K562 (cell line): ENCODE data around the gene FAM89B. TPM values are rescaled to one million over a fixed set of nuclear protein-coding genes. Genes with fewer than 3 reads are reported as not detected.

Experiments
- ATAC-seq: fragments of 200-7000 bp; cut with Tn5 transposase; 3 replicates; pipeline ENCODE4 v1.9.1; 2020; ENCODE audit warnings: moderate library complexity
- BruUV-seq: library from RNA; stranded (reverse); fragments of 400-500 nt; replicated peaks from 2 replicates; lab custom pipeline; 2021; lab: Mats Ljungman, UMichigan
- CTCF ChIA-PET: fragments of 300-600 bp; formaldehyde crosslinking; extraction: SDS; loops from one replicate; lab custom pipeline; 2021; ENCODE audit warnings: low intra/inter-chr PET ratio; lab: Yijun Ruan, JAX
- POLR2A ChIA-PET: fragments of 300-600, 350-650 bp; sonication (Branson Sonifier 250); formaldehyde crosslinking; extraction: SDS; loops from one replicate; lab custom pipeline; 2021; ENCODE audit warnings: antibody characterized with exemption, inconsistent platforms; lab: Yijun Ruan, JAX
- DNase-seq, 4 experiments: peaks; one replicate each; pipeline versions ENCODE4 v3.0.0 to v3.0.0-alpha.2; 2011 to 2018; ENCODE audit warnings: low spot score in 3 of 4, mixed read lengths in 3 of 4; ENCODE audit errors: extremely low read depth in 1 of 4
- FAIRE-seq: peaks from 2 replicates; lab custom pipeline; 2011; peaks lifted over from hg19 to GRCh38; lab: Jason Lieb, UNC
- H2AFZ ChIP-seq: 2 replicates; pipeline ENCODE4 v1.6.0; 2011; ENCODE audit warnings: low read depth, low read length, control low read depth, inconsistent platforms
- H3K27ac ChIP-seq: fragments of 200-600 bp; 3 replicates; pipeline ENCODE4 v1.8.0; 2011; ENCODE audit warnings: low read depth, mild to moderate bottlenecking, control low read depth, inconsistent platforms, low read length, moderate library complexity, mixed read lengths; ENCODE audit errors: extremely low read depth
- H3K27me3 ChIP-seq, 2 experiments: fragments of 300-600 bp in 1 of 2; 2 replicates in 1 of 2; 3 replicates in 1 of 2; pipeline versions ENCODE4 v1.6.0 to v1.8.0; 2011; ENCODE audit warnings: inconsistent platforms in 2 of 2, low read length in 2 of 2, mild to moderate bottlenecking in 1 of 2, mixed read lengths in 1 of 2, moderate library complexity in 1 of 2; ENCODE audit not compliant: control insufficient read depth in 2 of 2, insufficient read depth in 2 of 2
- H3K36me3 ChIP-seq: fragments of 300-600 bp; 3 replicates; pipeline ENCODE4 v1.8.0; 2011; ENCODE audit warnings: mild to moderate bottlenecking, low read length, inconsistent platforms; ENCODE audit not compliant: control insufficient read depth, insufficient read depth
- H3K4me1 ChIP-seq, 2 experiments: fragments of 200-600 bp in 1 of 2; replicated peaks in 1 of 2; 2 replicates in 1 of 2; 3 replicates in 1 of 2; pipeline versions ENCODE4 v1.5.1 to v1.8.0; 2011; ENCODE audit warnings: inconsistent platforms in 2 of 2, low read length in 2 of 2, mild to moderate bottlenecking in 1 of 2, mixed read lengths in 1 of 2, moderate library complexity in 1 of 2; ENCODE audit not compliant: control insufficient read depth in 2 of 2, insufficient read depth in 2 of 2
- H3K4me2 ChIP-seq: 2 replicates; pipeline ENCODE4 v1.6.1; 2011; ENCODE audit warnings: low read length, control low read depth, inconsistent platforms, mixed read lengths; ENCODE audit not compliant: insufficient read depth
- H3K4me3 ChIP-seq: fragments of 200-600 bp; sonication (generic), shearing (Covaris generic); 2 replicates; pipeline ENCODE4 v1.5.1; 2016; ENCODE audit warnings: control low read depth, inconsistent platforms
- H3K79me2 ChIP-seq: fragments of 200-600 bp; 3 replicates; pipeline ENCODE4 v1.8.0; 2011; ENCODE audit warnings: low read length, inconsistent platforms; ENCODE audit not compliant: control insufficient read depth, insufficient read depth
- H3K9ac ChIP-seq, 2 experiments: 2 replicates each; pipeline versions ENCODE4 v1.6.0 to v1.6.1; 2011; ENCODE audit warnings: low read depth in 2 of 2, low read length in 2 of 2, control low read depth in 1 of 2, inconsistent platforms in 1 of 2, mild to moderate bottlenecking in 1 of 2, mixed read lengths in 1 of 2; ENCODE audit not compliant: insufficient read depth in 1 of 2
- H3K9me1 ChIP-seq: one replicate; pipeline ENCODE4 v1.6.0; 2011; ENCODE audit warnings: inconsistent platforms, mild to moderate bottlenecking, low read length, moderate library complexity; ENCODE audit not compliant: control insufficient read depth, insufficient read depth
- H3K9me3 ChIP-seq: replicated peaks from 2 replicates; pipeline ENCODE4 v1.5.1; 2011; ENCODE audit warnings: low read depth, low read length, inconsistent platforms; ENCODE audit not compliant: control insufficient read depth, insufficient read depth
- H4K20me1 ChIP-seq: replicated peaks from 2 replicates; pipeline ENCODE4 v1.6.1; 2011; ENCODE audit warnings: low read length, inconsistent platforms, mixed read lengths; ENCODE audit not compliant: control insufficient read depth, insufficient read depth
- ASH1L ChIP-seq: fragments of 450-650 bp; IDR thresholded peaks from 2 replicates; pipeline ENCODE4 v1.6.1; 2018; ENCODE audit warnings: borderline replicate concordance, mild to moderate bottlenecking, low read depth; ENCODE audit not compliant: partially characterized antibody
- ATF2 ChIP-seq: sonication (generic); formaldehyde crosslinking; IDR thresholded peaks from 2 replicates; pipeline ENCODE4 v1.8.1; 2022; ENCODE audit warnings: missing genetic modification reagents
- ATF3 ChIP-seq, 2 experiments: fragments of 450-650 bp in 1 of 2; sonication (generic) in 1 of 2; formaldehyde crosslinking in 1 of 2; IDR thresholded peaks in 1 of 2; conservative IDR thresholded peaks in 1 of 2; 2 replicates each; pipeline versions ENCODE4 v1.6.1 to v1.8.1; 2016 to 2023; ENCODE audit warnings: mild to moderate bottlenecking in 2 of 2, moderate library complexity in 2 of 2, inconsistent platforms in 1 of 2, missing genetic modification reagents in 1 of 2
- CREB1 ChIP-seq, 2 experiments: sonication (generic) in 1 of 2; formaldehyde crosslinking in 1 of 2; IDR thresholded peaks; 2 replicates each; pipeline versions ENCODE4 v1.6.1 to v1.8.0; 2012 to 2022; ENCODE audit warnings: inconsistent platforms in 1 of 2, mild to moderate bottlenecking in 1 of 2, missing genetic modification reagents in 1 of 2, moderate library complexity in 1 of 2
- EP400 ChIP-seq: fragments of 450-650 bp; IDR thresholded peaks from 2 replicates; pipeline ENCODE4 v1.6.1; 2017; ENCODE audit warnings: antibody characterized with exemption, mild to moderate bottlenecking, moderate library complexity
- GABPB2 ChIP-seq: fragments of 250-450 bp; sonication (Bioruptor Pico); conservative IDR thresholded peaks from 2 replicates; pipeline ENCODE4 v1.5.1; 2021; ENCODE audit warnings: mild to moderate bottlenecking
- MLLT1 ChIP-seq, 2 experiments: fragments of 450-650 bp; IDR thresholded peaks; 2 replicates each; pipeline ENCODE4 v1.6.1; 2016
- MTA1 ChIP-seq: fragments of 450-650 bp; IDR thresholded peaks from 2 replicates; pipeline ENCODE4 v1.6.1; 2017; ENCODE audit warnings: borderline replicate concordance
- NR2C1 ChIP-seq, 2 experiments: fragments of 450-650 bp; IDR thresholded peaks; 2 replicates each; pipeline ENCODE4 v1.6.1; 2017; ENCODE audit warnings: mild to moderate bottlenecking in 2 of 2, antibody characterized with exemption in 1 of 2, inconsistent platforms in 1 of 2, missing compliant biosample characterization in 1 of 2, missing genetic modification characterization in 1 of 2
- PHB ChIP-seq: fragments of 250-450 bp; sonication (Bioruptor Pico); IDR thresholded peaks from 2 replicates; pipeline ENCODE4 v1.5.0; 2021
- SMAD4 ChIP-seq: fragments of 250-450 bp; sonication (Bioruptor Pico); conservative IDR thresholded peaks from 2 replicates; pipeline ENCODE4 v1.8.0; 2021; ENCODE audit warnings: inconsistent platforms, mild to moderate bottlenecking, moderate library complexity
- SRF ChIP-seq, 2 experiments: fragments of 250-450, 450-650 bp in 1 of 2; sonication (Bioruptor Pico) in 1 of 2; sonication (generic) in 1 of 2; formaldehyde crosslinking; IDR thresholded peaks; 2 replicates each; pipeline versions ENCODE4 v1.5.0 to v1.5.1; 2020 to 2022; ENCODE audit warnings: mild to moderate bottlenecking in 1 of 2, missing genetic modification reagents in 1 of 2
- STAT5B ChIP-seq: fragments of 250-450 bp; sonication (Bioruptor Pico); IDR thresholded peaks from 2 replicates; pipeline ENCODE4 v1.8.0; 2021; ENCODE audit warnings: mild to moderate bottlenecking, inconsistent platforms
- SUPT5H ChIP-seq: fragments of 450-650 bp; IDR thresholded peaks from 2 replicates; pipeline ENCODE4 v1.6.1; 2016
- TAL1 ChIP-seq: fragments of 450-650 bp; IDR thresholded peaks from 2 replicates; pipeline ENCODE4 v1.6.1; 2016; ENCODE audit warnings: mild to moderate bottlenecking
- ZBTB7A ChIP-seq: IDR thresholded peaks from 2 replicates; pipeline ENCODE4 v1.6.1; 2011; ENCODE audit warnings: low read depth, mild to moderate bottlenecking, low read length, moderate library complexity, borderline replicate concordance; ENCODE audit not compliant: control insufficient read depth
- ZNF263 ChIP-seq: sonication (generic); formaldehyde crosslinking; IDR thresholded peaks from 2 replicates; pipeline ENCODE4 v1.8.0; 2022; ENCODE audit warnings: mild to moderate bottlenecking, missing genetic modification reagents, borderline replicate concordance
- WGBS: fragments of 100-300 bp; shearing (Covaris generic); methylation state at CpG from one replicate; pipeline ENCODE4 v1.1.6; 2016; ENCODE audit warnings: low coverage, mixed read lengths; ENCODE audit not compliant: insufficient coverage; ENCODE audit errors: missing lambda C conversion rate; 5-methylcytosine and 5-hydroxymethylcytosine counted together
- in situ Hi-C: fragments of 300-500 bp; cut with MboI; formaldehyde crosslinking; loops from 4 replicates; pipeline ENCODE4 v1.15.0; 2018; ENCODE audit warnings: inconsistent platforms, mixed read lengths
- intact Hi-C: fragments of 100-400 bp; cut with micrococcal nuclease; formaldehyde crosslinking; loops from 2 replicates; pipeline ENCODE4 v1.14.2; 2022
- polyA plus RNA-seq, 8 experiments: library from polyadenylated mRNA; depleted of rRNA in 4 of 8; stranded (reverse) in 5 of 8; unstranded in 3 of 8; fragments of >200 nt; fragmentation: Nextera tagmentation in 2 of 8; fragmentation: Illumina TruSeq in 1 of 8; extraction: Ambion mirVana in 2 of 8; extraction: Trizol in 1 of 8; gene quantifications; 2 replicates each; pipeline versions ENCODE4 v1.2.1 to v1.2.3, GENCODE V29; 2011 to 2014; ENCODE audit warnings: inconsistent platforms in 1 of 8, missing spikeins in 1 of 8
- total RNA-seq, 7 experiments: library from RNA; depleted of rRNA in 6 of 7; stranded (reverse); fragments of >200 nt in 6 of 7; fragmentation: Illumina TruSeq in 2 of 7; extraction: Trizol in 2 of 7; gene quantifications; 2 replicates each; pipeline versions ENCODE4 v1.2.1 to v1.2.3, GENCODE V29; 2011 to 2021; ENCODE audit warnings: low replicate concordance in 1 of 7

The FAM89B gene
- total and polyA plus RNA-seq, 9 of the 15 experiments (the other 6 are each of a cell fraction or from before 2014, with no cell fraction given), result 0.32 to 27.6 (median 11.9) TPM

- ChIA-PET CTCF (no interaction called here), POLR2A (interaction anchor here (0.6 to 2.8 kb wide), 11 partner anchors 10 to 241 kb away, joined by 3 to 16 read pairs (median 4); partner anchors contain the start of gene MALAT1)
- FAIRE-seq (no peak), ATAC-seq (peak; percentile 58), DNase-seq (peak in 3 of 4 experiments; percentile 46 to 79 (median 54))
- Histone ChIP-seq H3K36me3 (no peaks in the 10 kb centered on the region), H3K4me2 (peak overlapping the region; percentile 72), H3K9ac (peak overlapping the region in 1 of 2 experiments; percentile 43; a peak in 1 of 4 replicates), H3K4me3 (no peak overlapping the region), H3K27ac (peak overlapping the region; percentile 37; the same call in 1 of the 3 replicates), H2AFZ (no peak overlapping the region), H3K9me3 (no peaks in the 10 kb centered on the region), H3K27me3 (no peaks in the 10 kb centered on the region), H4K20me1 (0 out of 2 replicates have a peak, but pooled peaks cover 8% of the 10 kb centered on the region), H3K79me2 (no peaks in the 10 kb centered on the region), H3K4me1 (peaks cover 48 to 84% of the 10 kb centered on the region in 2 experiments), H3K9me1 (no peaks in the 10 kb centered on the region)
- intact Hi-C loops, result no loop called here
- in situ Hi-C loops, result no loop called here
- 56% methylated on average over 15 of the region's 17 CpGs for whole genome bisulfite sequencing
- BruUV-seq, result no TSS peak
- no peak for TF ChIP-seq EP400
- TF ChIP-seq STAT5B (CRISPR knock-in tag), result no peak
- TF ChIP-seq ATF3 (IDR thresholded peaks at IDR 0.05), result 0 out of 2 replicates have a peak, but pooled peaks have one; percentile 29
- TF ChIP-seq ATF3 (CRISPR knock-in tag; conservative IDR thresholded peaks at IDR 0.05), result no peak
- TF ChIP-seq PHB (CRISPR knock-in tag), result no peak
- 0 out of 2 replicates have a peak, but pooled peaks have one; percentile 2 for TF ChIP-seq TAL1
- TF ChIP-seq NR2C1 (IDR thresholded peaks at IDR 0.05), result peak; percentile 97
- peak; percentile 98 for TF ChIP-seq NR2C1 (tag; IDR thresholded peaks at IDR 0.05)
- no peak for TF ChIP-seq ASH1L
- no peak for TF ChIP-seq SUPT5H
- peak; percentile 43 for TF ChIP-seq ZBTB7A
- TF ChIP-seq SRF (CRISPR knock-in tag; IDR thresholded peaks at IDR 0.05), result no peak
- peak; percentile 38 to 52; a peak in 1 of 4 replicates for TF ChIP-seq MLLT1 (IDR thresholded peaks at IDR 0.05)
- 0 out of 2 replicates have a peak, but pooled peaks have one; percentile 1 for TF ChIP-seq CREB1 (IDR thresholded peaks at IDR 0.05)
- TF ChIP-seq CREB1 (CRISPR knock-in tag; IDR thresholded peaks at IDR 0.05), result no peak
- no peak for TF ChIP-seq GABPB2 (CRISPR knock-in tag)
- TF ChIP-seq SMAD4 (CRISPR knock-in tag), result no peak
- no peak for TF ChIP-seq MTA1
- TF ChIP-seq ZNF263 (CRISPR knock-in tag), result no peak
- no peak for TF ChIP-seq ATF2 (CRISPR knock-in tag)
These were observed 20.6 kb upstream of the FAM89B start for GRCh38 chr11:65551572-65552387.
